Myocyte (in vitro differentiated cells): ENCODE measurements around the gene PHYKPL. TPM values are rescaled to one million over a fixed set of nuclear protein-coding genes. Genes with fewer than 3 reads are reported as not detected.
"Not testable (repeated sequence)": the region's sequence is repeated elsewhere in the genome, so short reads cannot be mapped to it uniquely, and the experiment has no call there.

Source experiments
- DNase-seq: peaks from one replicate; pipeline ENCODE4 v3.0.0-alpha.2; 2012; ENCODE audit warnings: low read depth
- total RNA-seq: library from RNA; depleted of rRNA; stranded (reverse); fragments of >200 nt; gene quantifications from 2 replicates; pipeline ENCODE4 v1.2.3, GENCODE V29; 2014

Gene PHYKPL
- total RNA-seq, 1 donor from 2014 or later, result 26.4 TPM

GRCh38 chr5:178240341-178240741 is 7.7 kb upstream of the PHYKPL start:
- no peak for DNase-seq

- not testable (repeated sequence) for DNase-seq
These were observed 7.2 kb upstream of the PHYKPL start for GRCh38 chr5:178239626-178240301.

GRCh38 chr5:178238711-178239592 is 6.3 kb upstream of the PHYKPL start:
- DNase-seq, result no peak

GRCh38 chr5:178238313-178238635 is 5.7 kb upstream of the PHYKPL start:
- DNase-seq, result no peak

- peak; percentile 52 for DNase-seq
These were observed 5.1 kb upstream of the PHYKPL start for GRCh38 chr5:178237431-178238312.

GRCh38 chr5:178236679-178237078 is 4.1 kb upstream of the PHYKPL start:
- peak; percentile 24 for DNase-seq

GRCh38 chr5:178236126-178236525 is 3.5 kb upstream of the PHYKPL start:
- DNase-seq, result no peak

GRCh38 chr5:178235588-178235974 is 3.0 kb upstream of the PHYKPL start:
- DNase-seq, result no peak

GRCh38 chr5:178234750-178235587 is 2.4 kb upstream of the PHYKPL start:
- peak; percentile 65 for DNase-seq

- no peak for DNase-seq
These were observed 1.6 kb upstream of the PHYKPL start for GRCh38 chr5:178234121-178234749.

- DNase-seq, result no peak
These were observed 373 bp upstream of the PHYKPL start for GRCh38 chr5:178232920-178233429.

- DNase-seq, result no peak
These were observed 971 bp downstream of the PHYKPL start for GRCh38 chr5:178231539-178232123.

- peak; percentile 64 for DNase-seq
These were observed 1.6 kb downstream of the PHYKPL start for GRCh38 chr5:178230879-178231538.

- DNase-seq, result no peak
These were observed 2.7 kb downstream of the PHYKPL start for GRCh38 chr5:178229861-178230260.

GRCh38 chr5:178229111-178229510 is 3.5 kb downstream of the PHYKPL start:
- DNase-seq, result not testable (repeated sequence)

GRCh38 chr5:178228609-178229008 is 4.0 kb downstream of the PHYKPL start:
- DNase-seq, result no peak

GRCh38 chr5:178227929-178228328 is 4.7 kb downstream of the PHYKPL start:
- no peak for DNase-seq

GRCh38 chr5:178227138-178227659 is 5.4 kb downstream of the PHYKPL start:
- DNase-seq, result no peak

- DNase-seq, result no peak
These were observed 7.4 kb downstream of the PHYKPL start for GRCh38 chr5:178225174-178225573.
